ENCODE results near the gene S100A2.
A peak's percentile ranks its signal among the peaks of the same experiment; 100 is the strongest.

Gene S100A2

DNA sequence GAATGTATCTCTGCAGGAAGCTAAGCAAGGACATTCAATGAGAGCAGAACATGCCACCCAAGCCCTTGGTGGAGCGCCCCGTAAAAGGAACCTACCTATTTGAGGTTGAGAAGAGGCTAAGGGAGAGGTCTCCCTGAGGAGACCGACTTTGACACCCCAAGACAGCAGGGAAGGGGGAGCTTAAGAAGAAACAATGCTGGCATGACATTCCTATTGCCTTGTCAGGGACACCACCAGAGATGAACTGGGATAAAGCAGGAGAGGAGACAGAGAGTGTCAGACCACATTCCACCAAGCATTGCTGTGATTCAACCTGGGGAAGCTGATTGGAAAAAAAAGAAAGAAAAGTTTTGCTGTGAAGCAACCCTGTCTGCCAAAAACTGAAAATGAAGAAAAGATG lies 13.3 kb upstream of the S100A2 start:
- peaks cover 0 to 3% of the 10 kb centered on the region in 2 experiments for H3K36me3 ChIP-seq (ENCODE audit: control insufficient read depth in 1 of 2, insufficient read depth in 2 of 2, low read depth in 1 of 2, low read length in 2 of 2)
- peak overlapping the region in 1 of 2 experiments; percentile 31 for H3K4me3 ChIP-seq (ENCODE audit: insufficient read depth in 1 of 2, low read depth in 1 of 2, low read length in 2 of 2)
- H3K18ac ChIP-seq (ENCODE audit: low read depth in 1 of 2, low read length in 2 of 2): no peak overlapping the region
- 85% methylated on average over 3 of the region's 3 CpGs for WGBS
- no peak overlapping the region for H4K8ac ChIP-seq (ENCODE audit: low read length)
- no peak overlapping the region for H2BK12ac ChIP-seq (ENCODE audit: low read length in 2 of 2)
- H2BK15ac ChIP-seq (ENCODE audit: low read depth, poor library complexity, severe bottlenecking): no peak overlapping the region
- H2AFZ ChIP-seq (ENCODE audit: low read depth, low read length): no peak overlapping the region
- H3K9ac ChIP-seq (ENCODE audit: low read length): peak overlapping the region; percentile 38
- H2BK120ac ChIP-seq (ENCODE audit: low read depth, low read length): no peak overlapping the region
- H3K23ac ChIP-seq (ENCODE audit: low read length in 2 of 2): no peak overlapping the region
- H3K27ac ChIP-seq (ENCODE audit: low read length, poor library complexity, severe bottlenecking): no peak overlapping the region
- peak overlapping the region; percentile 52 for H2AK5ac ChIP-seq (ENCODE audit: low read length, severe bottlenecking)
- no peak overlapping the region for H3K4ac ChIP-seq (ENCODE audit: low read depth in 1 of 2, low read length in 2 of 2)
- H2BK5ac ChIP-seq (ENCODE audit: low read depth, low read length, poor library complexity, severe bottlenecking): no peak overlapping the region
- no peak overlapping the region for H3K14ac ChIP-seq (ENCODE audit: low read length in 2 of 2)
- H4K91ac ChIP-seq (ENCODE audit: low read length): no peak overlapping the region
- peaks cover 8% of the 10 kb centered on the region for H3K4me1 ChIP-seq (ENCODE audit: control insufficient read depth, insufficient read depth, low read depth, low read length)
- no peak overlapping the region for H3K4me2 ChIP-seq (ENCODE audit: low read length, poor library complexity, severe bottlenecking)
- H3K79me1 ChIP-seq (replicated peaks; ENCODE audit: low read length, poor library complexity, severe bottlenecking): no peaks in the 10 kb centered on the region
- no peaks in the 10 kb centered on the region for H3K9me3 ChIP-seq (ENCODE audit: control insufficient read depth, low read length)
- no peak for DNase-seq
- no peaks in the 10 kb centered on the region for H3K27me3 ChIP-seq (ENCODE audit: control insufficient read depth in 1 of 2, insufficient read depth in 1 of 2, low read length in 2 of 2)

DNA sequence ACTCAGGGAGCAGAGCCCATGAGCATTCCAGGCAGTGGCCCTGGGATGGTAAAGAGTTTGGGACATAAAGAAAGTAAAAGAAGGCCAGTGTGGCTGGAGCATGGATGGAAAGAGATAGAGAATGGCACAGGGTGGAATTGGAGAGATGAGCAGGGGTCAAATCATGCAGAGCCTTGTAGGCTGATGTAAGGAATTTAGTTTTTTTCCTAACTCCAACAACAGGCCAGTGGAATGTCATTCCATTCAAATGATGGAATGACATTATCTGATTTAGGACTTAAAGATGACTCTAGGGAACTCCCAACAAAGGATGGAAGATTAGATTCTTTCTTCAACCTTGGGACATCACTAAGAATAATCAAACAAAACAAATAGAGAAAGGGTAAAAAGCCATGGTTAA lies 12.8 kb upstream of the S100A2 start:
- no peaks in the 10 kb centered on the region for H3K27me3 ChIP-seq (ENCODE audit: control insufficient read depth in 1 of 2, insufficient read depth in 1 of 2, low read length in 2 of 2)
- peak overlapping the region; percentile 65 for H2AK5ac ChIP-seq (ENCODE audit: low read length, severe bottlenecking)
- no peak overlapping the region for H3K4me3 ChIP-seq (ENCODE audit: insufficient read depth in 1 of 2, low read depth in 1 of 2, low read length in 2 of 2)
- H3K79me1 ChIP-seq (replicated peaks; ENCODE audit: low read length, poor library complexity, severe bottlenecking): no peaks in the 10 kb centered on the region
- no peaks in the 10 kb centered on the region for H3K9me3 ChIP-seq (ENCODE audit: control insufficient read depth, low read length)
- H3K23ac ChIP-seq (ENCODE audit: low read length in 2 of 2): no peak overlapping the region
- peak overlapping the region in 1 of 2 experiments; percentile 21 for H2BK12ac ChIP-seq (ENCODE audit: low read length in 2 of 2)
- no peak overlapping the region for H2BK15ac ChIP-seq (ENCODE audit: low read depth, poor library complexity, severe bottlenecking)
- H3K18ac ChIP-seq (ENCODE audit: low read depth in 1 of 2, low read length in 2 of 2): peak overlapping the region in 1 of 2 experiments; percentile 11
- no peak overlapping the region for H3K4ac ChIP-seq (ENCODE audit: low read depth in 1 of 2, low read length in 2 of 2)
- H2AFZ ChIP-seq (ENCODE audit: low read depth, low read length): no peak overlapping the region
- no peak overlapping the region for H4K91ac ChIP-seq (ENCODE audit: low read length)
- no peak overlapping the region for H2BK120ac ChIP-seq (ENCODE audit: low read depth, low read length)
- DNase-seq: peak; percentile 34
- H3K9ac ChIP-seq (ENCODE audit: low read length): peak overlapping the region; percentile 23
- H2BK5ac ChIP-seq (ENCODE audit: low read depth, low read length, poor library complexity, severe bottlenecking): no peak overlapping the region
- peaks cover 0 to 3% of the 10 kb centered on the region in 2 experiments for H3K36me3 ChIP-seq (ENCODE audit: control insufficient read depth in 1 of 2, insufficient read depth in 2 of 2, low read depth in 1 of 2, low read length in 2 of 2)
- no peak overlapping the region for H3K14ac ChIP-seq (ENCODE audit: low read length in 2 of 2)
- H3K4me1 ChIP-seq (ENCODE audit: control insufficient read depth, insufficient read depth, low read depth, low read length): peaks cover 8% of the 10 kb centered on the region
- H3K4me2 ChIP-seq (ENCODE audit: low read length, poor library complexity, severe bottlenecking): peak overlapping the region; percentile 31
- H4K8ac ChIP-seq (ENCODE audit: low read length): no peak overlapping the region
- peak overlapping the region; percentile 51 for H3K27ac ChIP-seq (ENCODE audit: low read length, poor library complexity, severe bottlenecking)

DNA sequence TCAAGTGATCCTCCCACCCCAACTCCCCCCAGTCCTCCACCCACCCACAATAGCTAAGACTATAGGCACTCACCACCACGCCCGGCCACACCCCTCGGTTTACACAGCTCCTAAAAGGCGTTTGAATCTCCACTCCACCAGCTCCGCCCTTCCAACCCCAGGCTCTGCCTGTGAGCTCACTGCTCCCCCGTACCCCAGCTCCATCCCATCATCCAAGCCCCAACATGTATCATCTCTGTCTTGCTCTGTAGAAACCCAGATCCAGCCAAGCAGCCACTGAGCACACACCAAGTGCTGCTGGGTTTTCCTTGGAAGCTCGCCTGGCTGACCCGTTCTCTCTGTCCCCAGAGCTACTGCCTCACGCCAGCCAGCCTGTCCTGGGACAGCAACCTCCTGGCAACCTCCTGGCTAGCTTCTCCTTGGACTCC lies 12.0 kb upstream of the S100A2 start:
- H3K18ac ChIP-seq (ENCODE audit: low read depth in 1 of 2, low read length in 2 of 2): peak overlapping the region; percentile 57 to 76
- no peak overlapping the region for H3K4me3 ChIP-seq (ENCODE audit: insufficient read depth in 1 of 2, low read depth in 1 of 2, low read length in 2 of 2)
- peak overlapping the region; percentile 99 for H2AK5ac ChIP-seq (ENCODE audit: low read length, severe bottlenecking)
- no peak overlapping the region for H3K27ac ChIP-seq (ENCODE audit: low read length, poor library complexity, severe bottlenecking)
- H3K4me1 ChIP-seq (ENCODE audit: control insufficient read depth, insufficient read depth, low read depth, low read length): peaks cover 8% of the 10 kb centered on the region
- WGBS: 73% methylated on average over 9 of the region's 9 CpGs
- H3K27me3 ChIP-seq (ENCODE audit: control insufficient read depth in 1 of 2, insufficient read depth in 1 of 2, low read length in 2 of 2): no peaks in the 10 kb centered on the region
- H4K91ac ChIP-seq (ENCODE audit: low read length): peak overlapping the region; percentile 84
- H2AFZ ChIP-seq (ENCODE audit: low read depth, low read length): no peak overlapping the region
- H2BK5ac ChIP-seq (ENCODE audit: low read depth, low read length, poor library complexity, severe bottlenecking): no peak overlapping the region
- no peaks in the 10 kb centered on the region for H3K9me3 ChIP-seq (ENCODE audit: control insufficient read depth, low read length)
- peak overlapping the region; percentile 64 to 67 for H3K4ac ChIP-seq (ENCODE audit: low read depth in 1 of 2, low read length in 2 of 2)
- H3K9ac ChIP-seq (ENCODE audit: low read length): no peak overlapping the region
- H3K4me2 ChIP-seq (ENCODE audit: low read length, poor library complexity, severe bottlenecking): no peak overlapping the region
- H3K23ac ChIP-seq (ENCODE audit: low read length in 2 of 2): no peak overlapping the region
- H2BK15ac ChIP-seq (ENCODE audit: low read depth, poor library complexity, severe bottlenecking): peak overlapping the region; percentile 54
- DNase-seq: no peak
- H4K8ac ChIP-seq (ENCODE audit: low read length): peak overlapping the region; percentile 67
- peak overlapping the region; percentile 63 to 96 for H2BK12ac ChIP-seq (ENCODE audit: low read length in 2 of 2)
- H2BK120ac ChIP-seq (ENCODE audit: low read depth, low read length): no peak overlapping the region
- H3K79me1 ChIP-seq (replicated peaks; ENCODE audit: low read length, poor library complexity, severe bottlenecking): no peaks in the 10 kb centered on the region
- H3K36me3 ChIP-seq (ENCODE audit: control insufficient read depth in 1 of 2, insufficient read depth in 2 of 2, low read depth in 1 of 2, low read length in 2 of 2): peaks cover 0 to 3% of the 10 kb centered on the region in 2 experiments
- peak overlapping the region in 1 of 2 experiments; percentile 55 for H3K14ac ChIP-seq (ENCODE audit: low read length in 2 of 2)

DNA sequence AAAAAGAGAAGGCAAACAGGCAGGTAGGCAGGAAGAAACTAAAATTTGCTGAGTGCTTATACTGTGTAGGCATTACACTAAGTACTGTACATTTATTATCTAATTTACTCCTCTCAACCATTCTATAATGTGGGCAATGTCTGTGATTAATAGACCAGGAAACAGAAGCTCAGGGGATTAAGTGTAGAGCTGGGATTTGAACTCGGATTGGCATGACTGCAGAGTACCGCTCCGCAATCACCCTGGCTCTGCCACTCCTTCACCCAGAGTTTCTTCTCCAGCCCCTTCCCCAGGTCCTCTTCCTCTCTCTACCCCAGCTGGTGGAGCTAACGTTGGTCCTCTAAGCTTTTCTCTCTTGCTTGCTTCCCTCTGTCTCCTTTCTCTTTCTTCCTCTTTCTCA lies 11.5 kb upstream of the S100A2 start:
- H3K9me3 ChIP-seq (ENCODE audit: control insufficient read depth, low read length): no peaks in the 10 kb centered on the region
- no peak for DNase-seq
- 100% methylated on average over 3 of the region's 4 CpGs for WGBS

More for the DNA sequence above, 11.5 kb upstream of the S100A2 start:
- no peak overlapping the region for H2BK12ac ChIP-seq (ENCODE audit: low read length in 2 of 2)
- H4K8ac ChIP-seq (ENCODE audit: low read length): no peak overlapping the region
- H3K18ac ChIP-seq (ENCODE audit: low read depth in 1 of 2, low read length in 2 of 2): no peak overlapping the region
- no peak overlapping the region for H3K9ac ChIP-seq (ENCODE audit: low read length)
- peak overlapping the region; percentile 17 for H2AK5ac ChIP-seq (ENCODE audit: low read length, severe bottlenecking)
- H3K23ac ChIP-seq (ENCODE audit: low read length in 2 of 2): no peak overlapping the region
- no peak overlapping the region for H3K4me2 ChIP-seq (ENCODE audit: low read length, poor library complexity, severe bottlenecking)
- H3K36me3 ChIP-seq (ENCODE audit: control insufficient read depth in 1 of 2, insufficient read depth in 2 of 2, low read depth in 1 of 2, low read length in 2 of 2): peaks cover 0 to 3% of the 10 kb centered on the region in 2 experiments
- no peak overlapping the region for H2BK120ac ChIP-seq (ENCODE audit: low read depth, low read length)
- H3K4ac ChIP-seq (ENCODE audit: low read depth in 1 of 2, low read length in 2 of 2): no peak overlapping the region
- no peak overlapping the region for H2BK15ac ChIP-seq (ENCODE audit: low read depth, poor library complexity, severe bottlenecking)
- peaks cover 8% of the 10 kb centered on the region for H3K4me1 ChIP-seq (ENCODE audit: control insufficient read depth, insufficient read depth, low read depth, low read length)
- no peak overlapping the region for H3K27ac ChIP-seq (ENCODE audit: low read length, poor library complexity, severe bottlenecking)
- no peak overlapping the region for H3K4me3 ChIP-seq (ENCODE audit: insufficient read depth in 1 of 2, low read depth in 1 of 2, low read length in 2 of 2)
- H2AFZ ChIP-seq (ENCODE audit: low read depth, low read length): no peak overlapping the region
- H3K79me1 ChIP-seq (replicated peaks; ENCODE audit: low read length, poor library complexity, severe bottlenecking): no peaks in the 10 kb centered on the region
- no peaks in the 10 kb centered on the region for H3K27me3 ChIP-seq (ENCODE audit: control insufficient read depth in 1 of 2, insufficient read depth in 1 of 2, low read length in 2 of 2)
- H3K14ac ChIP-seq (ENCODE audit: low read length in 2 of 2): no peak overlapping the region
- H4K91ac ChIP-seq (ENCODE audit: low read length): no peak overlapping the region
- no peak overlapping the region for H2BK5ac ChIP-seq (ENCODE audit: low read depth, low read length, poor library complexity, severe bottlenecking)
